Retinal pigment epithelial cell (primary cell): Measurements from ENCODE around the gene CCL17.
"Not testable (repeated sequence)": the region's sequence is repeated elsewhere in the genome, so short reads cannot be mapped to it uniquely, and the experiment has no call there.

Experiments
- DNase-seq: peaks from one replicate; pipeline ENCODE4 v3.0.0-alpha.2; 2010; ENCODE audit warnings: low read depth
- H3K4me3 ChIP-seq: 2 replicates; pipeline ENCODE4 v1.5.1; 2011; ENCODE audit warnings: mild to moderate bottlenecking, low read length, control low read depth, moderate library complexity
- TF ChIP-seq, protein P1 (sequence below): conservative IDR thresholded peaks from 2 replicates; pipeline ENCODE4 v1.5.1; 2011; ENCODE audit warnings: low read depth, low read length, control low read depth, inconsistent platforms

CCL17 gene

DNA sequence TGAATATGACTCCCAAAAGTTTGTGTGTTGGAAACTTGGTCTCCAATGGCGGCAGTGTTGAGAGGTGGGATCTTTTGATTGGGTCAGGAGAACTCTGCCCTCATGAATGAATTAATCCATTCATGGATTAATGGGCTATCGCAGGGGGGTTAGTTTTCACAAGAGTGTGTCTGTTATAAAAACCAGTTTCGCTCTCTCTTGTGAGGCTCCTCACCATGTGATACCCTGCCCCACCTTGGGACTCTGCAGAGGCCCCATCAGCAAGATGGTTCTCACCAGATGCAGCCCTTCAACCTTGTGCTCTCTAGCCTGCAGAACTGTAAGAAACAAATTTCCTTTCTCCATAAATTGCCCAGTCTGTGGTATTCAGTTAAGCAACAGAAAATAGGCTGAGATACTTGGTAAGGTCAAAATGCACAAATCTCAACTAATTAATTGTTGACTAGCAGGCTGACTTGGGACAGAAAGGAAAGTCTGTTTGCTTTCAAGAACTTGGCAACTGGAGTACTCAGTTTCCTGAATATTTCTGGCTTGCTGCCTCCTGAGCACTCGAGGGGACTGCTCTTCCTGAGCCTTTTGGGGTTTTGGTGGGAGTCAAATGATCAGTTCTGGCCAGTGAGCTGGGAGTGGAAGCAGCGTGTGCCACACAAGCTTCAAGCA, 13.8 kb upstream of the CCL17 start:
- H3K4me3 ChIP-seq = no peak overlapping the region
- no peak for DNase-seq
- TF ChIP-seq, protein P1, sequence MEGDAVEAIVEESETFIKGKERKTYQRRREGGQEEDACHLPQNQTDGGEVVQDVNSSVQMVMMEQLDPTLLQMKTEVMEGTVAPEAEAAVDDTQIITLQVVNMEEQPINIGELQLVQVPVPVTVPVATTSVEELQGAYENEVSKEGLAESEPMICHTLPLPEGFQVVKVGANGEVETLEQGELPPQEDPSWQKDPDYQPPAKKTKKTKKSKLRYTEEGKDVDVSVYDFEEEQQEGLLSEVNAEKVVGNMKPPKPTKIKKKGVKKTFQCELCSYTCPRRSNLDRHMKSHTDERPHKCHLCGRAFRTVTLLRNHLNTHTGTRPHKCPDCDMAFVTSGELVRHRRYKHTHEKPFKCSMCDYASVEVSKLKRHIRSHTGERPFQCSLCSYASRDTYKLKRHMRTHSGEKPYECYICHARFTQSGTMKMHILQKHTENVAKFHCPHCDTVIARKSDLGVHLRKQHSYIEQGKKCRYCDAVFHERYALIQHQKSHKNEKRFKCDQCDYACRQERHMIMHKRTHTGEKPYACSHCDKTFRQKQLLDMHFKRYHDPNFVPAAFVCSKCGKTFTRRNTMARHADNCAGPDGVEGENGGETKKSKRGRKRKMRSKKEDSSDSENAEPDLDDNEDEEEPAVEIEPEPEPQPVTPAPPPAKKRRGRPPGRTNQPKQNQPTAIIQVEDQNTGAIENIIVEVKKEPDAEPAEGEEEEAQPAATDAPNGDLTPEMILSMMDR = no peak

DNA sequence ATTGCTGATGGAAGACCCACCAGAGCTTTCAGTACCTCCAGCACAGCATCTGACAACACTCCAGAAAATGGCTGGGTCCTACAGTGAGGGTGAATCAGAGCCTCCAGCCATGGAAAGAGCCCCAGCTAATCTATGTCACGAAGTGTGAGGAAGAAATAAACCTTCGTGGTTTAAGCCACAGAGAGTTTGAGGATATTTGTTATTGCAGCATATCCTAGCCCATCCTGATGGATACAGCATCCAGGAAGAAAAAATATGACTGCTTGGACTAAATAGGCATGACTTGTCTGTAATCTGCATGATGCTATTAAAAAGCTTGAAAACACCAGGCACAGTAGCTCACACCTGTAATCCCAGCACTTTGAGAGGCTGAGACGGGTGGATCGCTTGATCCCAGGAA, 13.3 kb upstream of the CCL17 start:
- DNase-seq = no peak
- TF ChIP-seq, protein P1 = no peak
- no peak overlapping the region for H3K4me3 ChIP-seq

DNA sequence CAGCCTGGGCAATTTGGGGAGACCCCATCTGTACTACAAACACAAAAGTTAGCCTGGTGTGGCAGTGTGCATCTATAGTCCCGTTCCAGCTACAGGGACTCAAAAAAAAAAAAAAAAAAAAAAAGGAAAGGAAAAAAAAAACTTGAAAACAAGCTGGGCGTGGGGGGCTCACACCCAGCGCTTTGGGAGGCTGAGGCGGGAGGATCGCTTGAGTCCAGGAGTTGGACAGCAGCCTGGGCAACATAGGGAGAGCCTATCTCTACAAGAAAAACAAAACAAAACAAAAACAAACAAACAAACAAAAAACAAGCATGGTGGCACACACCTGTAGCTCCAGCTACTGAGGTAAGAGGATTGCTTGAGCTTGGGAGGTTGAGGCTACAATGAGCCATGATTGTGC, 12.9 kb upstream of the CCL17 start:
- no peak for DNase-seq
- no peak overlapping the region for H3K4me3 ChIP-seq
- TF ChIP-seq, protein P1 = no peak

DNA sequence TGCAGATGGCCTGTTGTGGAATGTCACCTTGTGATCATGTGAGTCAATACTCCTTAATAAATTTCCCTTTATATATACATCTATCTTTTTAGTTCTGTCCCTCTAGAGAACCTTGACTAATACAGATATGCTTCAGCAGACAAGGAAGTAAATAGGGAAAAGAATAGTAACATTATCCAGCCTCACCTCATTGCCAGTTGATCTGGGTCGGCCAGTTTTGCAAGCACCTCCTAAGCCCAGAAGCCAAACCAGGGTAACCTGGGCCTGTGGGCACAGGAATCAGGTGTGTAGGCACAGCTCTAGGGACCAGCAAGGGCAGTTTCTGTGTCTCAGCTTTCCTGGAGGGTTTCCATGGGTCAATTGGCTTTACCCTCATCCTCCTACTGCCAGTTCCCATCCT, 11.9 kb upstream of the CCL17 start:
- TF ChIP-seq, protein P1 = no peak
- DNase-seq = no peak
- no peak overlapping the region for H3K4me3 ChIP-seq

DNA sequence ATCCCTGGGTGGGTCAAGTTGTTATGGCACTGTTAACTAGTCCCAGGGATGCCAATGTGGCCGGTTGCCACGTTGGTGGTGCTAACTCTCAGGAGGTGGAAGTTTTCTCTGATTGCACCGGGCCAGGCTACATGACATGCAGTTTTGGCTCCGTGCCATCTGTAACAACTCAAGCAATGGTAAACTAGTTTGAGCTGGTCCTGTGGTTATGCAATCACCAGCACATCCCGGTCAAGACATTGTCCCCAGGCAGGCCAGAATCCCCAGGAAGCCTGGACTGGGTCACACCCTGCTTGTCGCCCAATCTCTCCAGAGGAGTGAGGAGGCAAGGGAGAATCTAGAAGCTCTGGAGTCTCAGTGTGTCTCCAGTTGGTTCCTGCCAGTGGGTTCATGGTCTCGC, 10.1 kb upstream of the CCL17 start:
- TF ChIP-seq, protein P1 = no peak
- no peak for DNase-seq
- no peak overlapping the region for H3K4me3 ChIP-seq

DNA sequence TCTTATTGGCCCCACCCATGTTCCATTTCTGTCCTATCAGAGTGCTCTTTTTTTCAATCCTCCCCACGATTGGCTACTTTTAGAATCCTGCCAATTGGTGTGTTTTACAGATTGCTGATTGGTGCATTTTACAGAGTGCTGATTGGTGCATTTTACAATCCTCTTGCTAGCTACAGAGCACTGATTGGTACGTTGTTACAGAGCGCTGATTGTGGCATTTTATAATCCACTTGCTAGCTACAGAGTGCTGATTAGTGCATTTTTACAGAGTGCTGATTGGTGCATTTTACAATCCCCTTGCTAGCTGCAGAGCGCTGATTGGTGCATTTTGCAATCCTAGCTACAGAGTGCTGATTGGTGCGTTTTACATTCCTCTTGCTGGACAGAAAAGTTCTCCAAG, 9.5 kb upstream of the CCL17 start:
- TF ChIP-seq, protein P1 = no peak
- no peak for DNase-seq

DNA sequence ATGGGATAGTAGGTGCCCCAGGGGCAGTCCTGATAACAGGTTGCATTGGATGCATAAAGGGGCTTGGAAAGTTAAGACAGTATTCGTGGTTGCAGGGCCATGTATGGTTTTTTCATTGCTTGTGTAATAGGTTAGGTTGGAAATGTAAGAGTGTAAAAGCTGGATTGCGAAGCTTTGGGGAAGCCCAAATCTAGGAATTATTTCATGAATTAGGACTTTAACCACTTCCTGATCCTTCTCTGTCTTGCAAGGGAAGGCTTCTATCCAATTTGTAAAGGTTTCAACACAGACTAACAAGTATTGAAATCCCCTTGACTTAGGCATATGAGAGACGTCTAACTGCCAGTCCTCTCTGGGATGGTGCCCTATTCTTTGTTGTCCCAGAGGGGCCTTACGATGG, 7.8 kb upstream of the CCL17 start:
- TF ChIP-seq, protein P1 = no peak
- DNase-seq = no peak
- no peak overlapping the region for H3K4me3 ChIP-seq

More for the DNA sequence above, 9.5 kb upstream of the CCL17 start:
- no peak overlapping the region for H3K4me3 ChIP-seq

DNA sequence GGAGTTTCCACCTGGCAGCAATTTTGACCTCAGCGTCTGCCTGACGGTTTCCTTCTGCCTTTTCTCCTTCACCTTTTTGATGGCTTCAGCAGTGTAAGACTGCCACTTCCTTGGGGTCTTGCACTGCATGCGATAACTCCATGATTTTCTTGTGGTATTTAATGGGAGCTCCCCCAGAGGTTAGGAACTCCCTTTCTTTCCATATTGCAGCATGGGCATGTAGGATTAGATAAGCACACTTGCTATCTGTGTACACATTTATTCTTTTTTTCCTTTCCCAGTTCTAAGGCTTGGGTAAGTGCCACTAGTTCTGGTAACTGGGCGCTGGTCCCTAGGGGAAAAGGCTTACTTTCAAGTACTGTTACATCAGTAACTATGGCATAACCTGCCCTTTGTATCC, 7.1 kb upstream of the CCL17 start:
- DNase-seq = not testable (repeated sequence)

More for the DNA sequence above, 7.1 kb upstream of the CCL17 start:
- not testable (repeated sequence) for H3K4me3 ChIP-seq
